ENCODE results near the gene SLC1A3. TPM values are rescaled to one million over a fixed set of nuclear protein-coding genes. Genes with fewer than 3 reads are reported as not detected.

Gene SLC1A3
- total RNA-seq, 1 donor from 2014 or later = 43.5 TPM

DNA sequence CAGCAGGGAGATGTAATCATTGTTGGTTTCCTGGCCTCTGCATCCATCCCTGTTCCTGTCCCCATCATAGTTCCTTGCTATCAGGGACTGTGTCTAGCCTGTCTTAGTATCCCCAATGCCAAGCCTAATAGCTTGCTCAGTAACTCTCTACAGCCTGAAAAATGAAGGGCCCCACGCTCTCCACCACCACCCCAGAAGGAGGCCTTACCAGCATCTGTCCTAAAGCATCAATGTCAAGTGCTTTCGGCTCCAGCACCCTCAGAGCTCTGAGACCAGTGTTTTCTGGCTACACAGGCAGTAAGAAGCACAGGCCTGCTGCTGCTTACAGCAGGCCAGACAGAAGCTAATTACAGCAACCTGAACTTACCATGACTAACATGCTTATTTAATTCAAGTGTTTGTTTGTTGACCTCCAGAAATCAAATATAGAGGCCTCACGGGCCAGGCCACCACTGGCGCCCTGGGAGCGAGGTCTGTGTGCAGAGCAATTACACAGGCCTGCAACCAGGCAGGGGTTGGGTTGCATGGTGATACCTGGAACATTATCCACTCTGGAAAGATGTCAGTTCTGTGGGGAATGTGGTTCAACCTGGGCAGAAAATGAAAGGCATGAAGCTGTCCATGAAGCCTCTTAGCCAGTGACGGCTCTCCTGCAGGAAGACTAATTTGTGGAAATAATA lies 124.3 kb downstream of the SLC1A3 start:
- no peaks in the 10 kb centered on the region for H3K27me3 ChIP-seq
- H3K4me1 ChIP-seq = no peaks in the 10 kb centered on the region
- H3K9me3 ChIP-seq = no peaks in the 10 kb centered on the region
- H3K36me3 ChIP-seq = no peaks in the 10 kb centered on the region
- ATAC-seq (no peak), DNase-seq (no peak)
- H3K27ac ChIP-seq = no peak overlapping the region
- intact Hi-C loops (cut with DNase I) = no loop called here
- no peak overlapping the region for H3K4me3 ChIP-seq
- TF ChIP-seq, protein P1, sequence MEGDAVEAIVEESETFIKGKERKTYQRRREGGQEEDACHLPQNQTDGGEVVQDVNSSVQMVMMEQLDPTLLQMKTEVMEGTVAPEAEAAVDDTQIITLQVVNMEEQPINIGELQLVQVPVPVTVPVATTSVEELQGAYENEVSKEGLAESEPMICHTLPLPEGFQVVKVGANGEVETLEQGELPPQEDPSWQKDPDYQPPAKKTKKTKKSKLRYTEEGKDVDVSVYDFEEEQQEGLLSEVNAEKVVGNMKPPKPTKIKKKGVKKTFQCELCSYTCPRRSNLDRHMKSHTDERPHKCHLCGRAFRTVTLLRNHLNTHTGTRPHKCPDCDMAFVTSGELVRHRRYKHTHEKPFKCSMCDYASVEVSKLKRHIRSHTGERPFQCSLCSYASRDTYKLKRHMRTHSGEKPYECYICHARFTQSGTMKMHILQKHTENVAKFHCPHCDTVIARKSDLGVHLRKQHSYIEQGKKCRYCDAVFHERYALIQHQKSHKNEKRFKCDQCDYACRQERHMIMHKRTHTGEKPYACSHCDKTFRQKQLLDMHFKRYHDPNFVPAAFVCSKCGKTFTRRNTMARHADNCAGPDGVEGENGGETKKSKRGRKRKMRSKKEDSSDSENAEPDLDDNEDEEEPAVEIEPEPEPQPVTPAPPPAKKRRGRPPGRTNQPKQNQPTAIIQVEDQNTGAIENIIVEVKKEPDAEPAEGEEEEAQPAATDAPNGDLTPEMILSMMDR (IDR thresholded peaks at IDR 0.05) = no peak

DNA sequence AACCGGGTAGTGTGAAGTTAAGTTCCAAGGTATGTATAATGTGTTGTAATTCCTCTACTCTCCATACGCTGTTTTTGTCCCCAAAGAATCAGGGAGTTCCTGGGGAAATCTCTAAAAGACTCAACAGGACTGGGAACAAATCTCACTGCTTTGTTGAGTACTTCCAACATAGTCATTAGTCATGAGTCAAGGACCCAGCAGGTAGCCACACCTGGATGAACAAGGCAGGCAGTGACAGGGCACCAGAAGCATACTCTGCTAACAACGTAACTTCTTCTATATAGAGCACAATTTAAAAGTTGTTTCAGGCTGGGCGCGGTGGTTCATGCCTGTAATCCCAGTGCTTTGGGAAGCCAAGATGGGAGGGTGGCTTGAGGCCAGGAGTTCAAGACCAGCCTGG lies 126.8 kb downstream of the SLC1A3 start:
- ATAC-seq = no peak
- Histone ChIP-seq H3K27ac (no peak overlapping the region), H3K4me3 (no peak overlapping the region), H3K36me3 (no peaks in the 10 kb centered on the region), H3K4me1 (no peaks in the 10 kb centered on the region), H3K9me3 (no peaks in the 10 kb centered on the region), H3K27me3 (no peaks in the 10 kb centered on the region)
- intact Hi-C loops (cut with DNase I) = no loop called here
- TF ChIP-seq, protein P1 (IDR thresholded peaks at IDR 0.05) = no peak
- DNase-seq = no peak

DNA sequence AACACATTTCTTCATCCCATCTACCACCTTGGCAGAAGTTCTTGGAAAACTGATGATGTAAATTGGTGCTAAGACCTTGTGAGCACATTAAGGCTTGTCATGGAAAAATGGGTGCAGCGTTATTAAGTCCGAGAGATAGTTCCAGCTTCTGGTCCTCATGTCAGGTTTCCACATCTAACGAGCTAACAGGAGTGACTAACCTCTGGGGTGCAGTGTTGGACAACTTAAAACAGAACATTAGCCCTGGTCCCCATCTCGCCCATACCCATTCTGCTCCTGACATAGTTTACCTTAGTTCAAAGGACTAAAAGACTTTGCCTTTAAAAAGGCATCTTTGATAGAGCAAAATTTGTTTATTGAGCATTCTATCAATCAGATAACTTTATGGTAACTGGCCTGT lies 128.0 kb downstream of the SLC1A3 start:
- no peaks in the 10 kb centered on the region for H3K9me3 ChIP-seq
- TF ChIP-seq, protein P1 (IDR thresholded peaks at IDR 0.05) = no peak
- intact Hi-C loops (cut with DNase I) = no loop called here
- H3K27ac ChIP-seq = no peak overlapping the region
- no peaks in the 10 kb centered on the region for H3K36me3 ChIP-seq
- DNase-seq (no peak), ATAC-seq (peak; percentile 56)
- no peaks in the 10 kb centered on the region for H3K27me3 ChIP-seq
- H3K4me3 ChIP-seq = no peak overlapping the region
- H3K4me1 ChIP-seq = no peaks in the 10 kb centered on the region

DNA sequence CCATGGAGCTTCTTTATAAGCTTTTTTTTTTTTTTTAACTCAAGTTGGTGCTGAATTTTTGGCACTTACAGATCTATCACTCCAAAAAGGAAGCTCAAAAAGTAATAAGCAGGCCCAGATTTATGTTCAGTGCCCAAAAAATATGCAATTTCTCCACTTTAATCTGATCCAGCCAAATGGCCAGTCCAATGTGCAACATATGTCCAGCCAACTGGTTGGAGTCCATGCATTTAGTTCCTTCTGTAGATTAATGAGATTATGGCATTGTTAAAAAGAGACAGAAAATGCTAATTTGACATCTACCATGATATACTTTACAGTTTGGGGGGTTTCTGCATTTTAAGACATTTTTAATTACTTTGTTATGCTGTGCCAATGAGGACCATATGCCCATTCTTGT lies 129.5 kb downstream of the SLC1A3 start:
- TF ChIP-seq, protein P1 (IDR thresholded peaks at IDR 0.05) = no peak
- Histone ChIP-seq H3K27me3 (no peaks in the 10 kb centered on the region), H3K4me1 (peaks cover 8% of the 10 kb centered on the region), H3K4me3 (no peak overlapping the region), H3K36me3 (no peaks in the 10 kb centered on the region), H3K27ac (no peak overlapping the region), H3K9me3 (no peaks in the 10 kb centered on the region)
- intact Hi-C loops (cut with DNase I) = no loop called here
- no peak for ATAC-seq
- DNase-seq = no peak

Measured in upper lobe of right lung (tissue), 1 donor.